Esophagus muscularis mucosa (tissue), 4 donors: ENCODE data around the gene OR9K2. TPM values are rescaled to one million over a fixed set of nuclear protein-coding genes. Genes with fewer than 3 reads are reported as not detected.

Experiments
- DNase-seq: peaks from one replicate; pipeline ENCODE4 v3.0.0-alpha.2; 2017; ENCODE audit errors: extremely low spot score
- H3K27ac ChIP-seq, 4 donors: fragments of 200-600 bp; sonication (generic); replicated peaks in 1 of 4; 1 replicate in 3 of 4; 2 replicates in 1 of 4; pipeline ENCODE4 v1.5.1; 2016 to 2019; ENCODE audit warnings: mild to moderate bottlenecking in 1 of 4
- H3K27me3 ChIP-seq, 4 donors: fragments of 200-600 bp; sonication (generic); one replicate each; pipeline versions ENCODE4 v1.5.1 to v1.6.0; 2016 to 2019
- H3K36me3 ChIP-seq, 4 donors: fragments of 200-600 bp; sonication (generic); one replicate each; pipeline ENCODE4 v1.5.1; 2016 to 2019
- H3K4me1 ChIP-seq, 4 donors: fragments of 200-600 bp; sonication (generic); one replicate each; pipeline ENCODE4 v1.5.1; 2016 to 2019
- H3K4me3 ChIP-seq, 4 donors: fragments of 200-600 bp; sonication (generic); 1 replicate in 2 of 4; 2 replicates in 2 of 4; pipeline ENCODE4 v1.5.1; 2016 to 2019; ENCODE audit warnings: mild to moderate bottlenecking in 4 of 4, moderate library complexity in 1 of 4
- H3K9me3 ChIP-seq, 4 donors: fragments of 200-600 bp; sonication (generic); 1 replicate in 3 of 4; 2 replicates in 1 of 4; pipeline ENCODE4 v1.5.1; 2016 to 2019
- CTCF ChIP-seq, 3 experiments: fragments of 200-600 bp in 2 of 3; fragments of 450-650 bp in 1 of 3; sonication (generic) in 2 of 3; IDR thresholded peaks; one replicate each; pipeline ENCODE4 v1.5.1; 2017 to 2019; ENCODE audit warnings: antibody characterized with exemption in 3 of 3, mild to moderate bottlenecking in 2 of 3, moderate library complexity in 1 of 3
- EP300 ChIP-seq: sonication (generic); formaldehyde crosslinking; IDR thresholded peaks from one replicate; pipeline ENCODE4 v1.6.1; 2017; ENCODE audit warnings: antibody characterized with exemption
- POLR2A ChIP-seq: fragments of 450-650 bp; IDR thresholded peaks from one replicate; pipeline ENCODE4 v1.6.1; 2017; ENCODE audit warnings: antibody characterized with exemption, moderate library complexity, mild to moderate bottlenecking, low read depth
- POLR2AphosphoS5 ChIP-seq, 2 donors: sonication (generic); formaldehyde crosslinking; IDR thresholded peaks; one replicate each; pipeline ENCODE4 v1.6.1; 2017; ENCODE audit warnings: antibody characterized with exemption in 2 of 2
- WGBS: methylation state at CpG from one replicate; pipeline ENCODE4 v1.1.5; 2018; 5-methylcytosine and 5-hydroxymethylcytosine counted together
- intact Hi-C: fragments of 100-400 bp; cut with DNase I; formaldehyde crosslinking; loops from one replicate; pipeline ENCODE4 v1.15.1; 2023
- total RNA-seq, 4 donors: library from RNA; depleted of rRNA; stranded (reverse); fragments of >200 nt; gene quantifications; one replicate each; pipeline versions ENCODE4 v1.1.0 to v1.2.1, GENCODE V29; 2016

Gene OR9K2
- total RNA-seq, 4 donors from 2014 or later: not detected

- H3K9me3 ChIP-seq: no peaks in the 10 kb centered on the region
- no peak for TF ChIP-seq POLR2A
- no peak for TF ChIP-seq POLR2AphosphoS5 (IDR thresholded peaks at IDR 0.05)
- no peak for TF ChIP-seq CTCF (IDR thresholded peaks at IDR 0.05)
- TF ChIP-seq EP300: no peak
- intact Hi-C loops: no loop called here
- H3K4me1 ChIP-seq: no peaks in the 10 kb centered on the region
- no peak overlapping the region for H3K4me3 ChIP-seq
- no peaks in the 10 kb centered on the region for H3K36me3 ChIP-seq
- H3K27me3 ChIP-seq: no peaks in the 10 kb centered on the region
- 70% methylated on average over 2 of the region's 2 CpGs for WGBS
- no peak for DNase-seq
- no peak overlapping the region for H3K27ac ChIP-seq
These were observed 47.2 kb downstream of the OR9K2 start for GRCh38 chr12:55173456-55173855.

Other genes starting within 250 kb of the OR9K2 start
- gene TESPA1, start 141.6 kb upstream of the OR9K2 start, total RNA-seq: 1 to 10 TPM; 1.1 to 4.6 (median 2.6) TPM
- not detected for gene NEUROD4, start 106.4 kb upstream of the OR9K2 start, total RNA-seq
- not detected for gene OR10A7, start 94.6 kb downstream of the OR9K2 start, total RNA-seq
- gene OR6C74, start 118.2 kb downstream of the OR9K2 start, total RNA-seq: not detected
- not detected for gene OR6C6, start 170.2 kb downstream of the OR9K2 start, total RNA-seq
- gene OR6C1, start 187.9 kb downstream of the OR9K2 start, total RNA-seq: not detected
- gene OR6C3, start 204.3 kb downstream of the OR9K2 start, total RNA-seq: not detected
- not detected for gene OR6C75, start 236.6 kb downstream of the OR9K2 start, total RNA-seq